Activated naive CD4-positive, alpha-beta T cell treated with anti-CD3 and anti-CD28 coated beads, Interleukin-2, amount 10 ng/mL, durations not matched to agents 7 days and 5 days (primary cell): Measurements from ENCODE around the gene ATP8B3.

ENCODE experiments used
- CTCF ChIA-PET: fragments of 350-600 bp; sonication (Branson Sonifier 250); formaldehyde crosslinking; loops from one replicate; lab custom pipeline; 2021; ENCODE audit warnings: antibody characterized with exemption; lab: Charles Lee
- DNase-seq: peaks from one replicate; pipeline ENCODE4 v3.0.0-alpha.2; 2020
- H3K27ac Mint-ChIP-seq: one replicate; pipeline ENCODE4 v1.8.0; 2021; ENCODE audit warnings: mild to moderate bottlenecking, moderate library complexity, mixed read lengths
- H3K27me3 Mint-ChIP-seq: one replicate; pipeline ENCODE4 v1.8.0; 2021; ENCODE audit warnings: mild to moderate bottlenecking, mixed read lengths
- H3K36me3 Mint-ChIP-seq: one replicate; pipeline ENCODE4 v1.8.0; 2021; ENCODE audit warnings: mixed read lengths
- H3K4me1 Mint-ChIP-seq: one replicate; pipeline ENCODE4 v1.8.0; 2021; ENCODE audit warnings: mixed read lengths
- H3K4me3 Mint-ChIP-seq: one replicate; pipeline ENCODE4 v1.8.0; 2021; ENCODE audit warnings: mild to moderate bottlenecking, moderate library complexity, mixed read lengths
- H3K9me3 Mint-ChIP-seq: one replicate; pipeline ENCODE4 v1.8.0; 2021; ENCODE audit warnings: mixed read lengths

Gene ATP8B3

DNA sequence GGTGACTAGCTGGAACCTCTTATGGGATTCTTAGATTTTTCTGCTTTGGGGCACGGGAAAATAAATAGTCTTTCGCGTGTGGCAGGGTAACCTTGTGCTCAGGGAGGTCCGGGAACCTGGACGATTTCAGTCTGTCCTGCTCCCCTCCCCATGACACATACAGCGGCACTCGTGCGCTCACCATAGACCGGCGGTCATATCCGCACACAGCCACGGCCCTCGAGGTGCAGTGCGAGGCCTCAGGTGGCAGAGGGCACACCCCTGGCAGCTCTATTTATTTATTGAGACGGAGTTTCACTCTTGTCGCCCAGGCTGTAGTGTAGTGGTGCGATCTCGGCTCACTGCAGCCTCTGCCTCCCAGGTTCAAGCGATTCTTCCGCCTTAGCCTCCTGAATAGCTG, 55.8 kb downstream of the ATP8B3 start:
- peak overlapping the region; percentile 69 for H3K27ac Mint-ChIP-seq
- H3K9me3 Mint-ChIP-seq = no peaks in the 10 kb centered on the region
- DNase-seq = no peak
- peaks cover 91% of the 10 kb centered on the region for H3K27me3 Mint-ChIP-seq
- CTCF ChIA-PET = no interaction called here
- no peak overlapping the region for H3K4me3 Mint-ChIP-seq
- H3K4me1 Mint-ChIP-seq = peaks cover 6% of the 10 kb centered on the region
- no peaks in the 10 kb centered on the region for H3K36me3 Mint-ChIP-seq

DNA sequence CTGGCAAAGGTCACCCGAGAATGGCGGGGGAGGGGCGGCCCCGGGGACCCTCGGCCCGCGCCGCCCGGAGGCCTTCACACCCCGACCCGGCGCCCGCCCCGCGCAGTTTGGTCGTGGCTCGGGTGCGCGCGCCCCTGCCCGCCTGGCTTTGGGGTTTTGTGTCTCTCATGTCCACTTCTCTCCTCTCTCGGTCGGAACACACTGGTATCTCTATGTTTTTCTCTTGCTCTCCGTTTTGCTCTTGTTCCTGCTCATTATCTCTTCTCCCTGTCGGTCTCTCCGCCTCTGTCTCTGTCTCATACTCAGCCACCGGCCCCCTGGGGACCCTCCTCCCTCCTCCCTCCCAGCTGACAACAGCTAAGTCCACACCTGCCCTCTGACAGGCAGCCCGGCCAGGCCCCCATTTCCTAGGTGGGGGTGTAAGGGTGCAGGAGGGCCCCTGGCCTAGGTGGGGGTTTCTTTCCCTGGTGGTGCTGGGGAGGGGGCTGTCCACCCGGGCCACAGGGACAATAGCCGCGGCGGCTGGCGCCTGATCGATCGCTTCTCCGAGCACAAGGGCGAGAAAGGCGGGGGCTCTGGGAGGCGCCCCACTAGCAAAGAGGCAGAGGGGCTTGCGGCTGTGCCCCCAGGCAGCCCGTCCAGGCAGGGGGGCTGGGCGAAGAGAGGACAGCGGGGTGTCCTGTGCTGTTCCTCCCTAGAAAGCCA, 56.5 kb downstream of the ATP8B3 start:
- Mint-ChIP-seq H3K27me3 (peaks cover 91% of the 10 kb centered on the region), H3K9me3 (no peaks in the 10 kb centered on the region), H3K36me3 (no peaks in the 10 kb centered on the region), H3K27ac (peak overlapping the region; percentile 53), H3K4me1 (peaks cover 8% of the 10 kb centered on the region), H3K4me3 (peak overlapping the region; percentile 30)
- no peak for DNase-seq
- CTCF ChIA-PET = no interaction called here

- H3K4me3 Mint-ChIP-seq = no peak overlapping the region
- H3K9me3 Mint-ChIP-seq = no peaks in the 10 kb centered on the region
- CTCF ChIA-PET = interaction anchor here (0.9 kb wide), 1 partner anchor 10 kb away, joined by 4 read pairs; no protein-coding TSS in a partner anchor
- peak; percentile 52 for DNase-seq
- peaks cover 91% of the 10 kb centered on the region for H3K27me3 Mint-ChIP-seq
- H3K27ac Mint-ChIP-seq = peak overlapping the region; percentile 81
- H3K36me3 Mint-ChIP-seq = no peaks in the 10 kb centered on the region
- H3K4me1 Mint-ChIP-seq = peaks cover 12% of the 10 kb centered on the region
Measured at GRCh38 chr19:1754636-1755466, 57.2 kb downstream of the ATP8B3 start.

- peaks cover 13% of the 10 kb centered on the region for H3K4me1 Mint-ChIP-seq
- H3K27me3 Mint-ChIP-seq = peaks cover 91% of the 10 kb centered on the region
- CTCF ChIA-PET = interaction anchor here (0.9 kb wide), 1 partner anchor 11 kb away, joined by 4 read pairs; no protein-coding TSS in a partner anchor
- no peaks in the 10 kb centered on the region for H3K9me3 Mint-ChIP-seq
- DNase-seq = no peak
- H3K27ac Mint-ChIP-seq = no peak overlapping the region
- no peaks in the 10 kb centered on the region for H3K36me3 Mint-ChIP-seq
- no peak overlapping the region for H3K4me3 Mint-ChIP-seq
Measured at GRCh38 chr19:1754018-1754635, 57.9 kb downstream of the ATP8B3 start.

GRCh38 chr19:1752757-1753728, 59.0 kb downstream of the ATP8B3 start, which contains the start of gene ONECUT3:
ONECUT3 (plus strand) TSS chr19:1753506; CDS start chr19:1753663, 157 bp downstream.
- Mint-ChIP-seq H3K36me3 (no peaks in the 10 kb centered on the region), H3K27me3 (peaks cover 91% of the 10 kb centered on the region), H3K27ac (peak within 1 kb of the TSS; percentile 37), H3K4me1 (peaks cover 14% of the 10 kb centered on the region), H3K4me3 (peak within 1 kb of the TSS; percentile 31), H3K9me3 (no peaks in the 10 kb centered on the region)
- no peak for DNase-seq
- CTCF ChIA-PET = no interaction called here

GRCh38 chr19:1752009-1752756, 59.9 kb downstream of the ATP8B3 start:
- CTCF ChIA-PET = no interaction called here
- no peak overlapping the region for H3K4me3 Mint-ChIP-seq
- peaks cover 19% of the 10 kb centered on the region for H3K4me1 Mint-ChIP-seq
- no peaks in the 10 kb centered on the region for H3K9me3 Mint-ChIP-seq
- no peak overlapping the region for H3K27ac Mint-ChIP-seq
- H3K27me3 Mint-ChIP-seq = peaks cover 91% of the 10 kb centered on the region
- H3K36me3 Mint-ChIP-seq = no peaks in the 10 kb centered on the region
- DNase-seq = no peak

GRCh38 chr19:1751367-1752008, 60.6 kb downstream of the ATP8B3 start:
- DNase-seq = no peak
- Mint-ChIP-seq H3K36me3 (no peaks in the 10 kb centered on the region), H3K9me3 (no peaks in the 10 kb centered on the region), H3K27me3 (peaks cover 91% of the 10 kb centered on the region), H3K4me3 (no peak overlapping the region), H3K4me1 (peaks cover 23% of the 10 kb centered on the region), H3K27ac (peak overlapping the region; percentile 58)
- CTCF ChIA-PET = no interaction called here

- CTCF ChIA-PET = no interaction called here
- Mint-ChIP-seq H3K36me3 (no peaks in the 10 kb centered on the region), H3K27me3 (peaks cover 89% of the 10 kb centered on the region), H3K27ac (peak overlapping the region; percentile 68), H3K9me3 (no peaks in the 10 kb centered on the region), H3K4me1 (peaks cover 21% of the 10 kb centered on the region), H3K4me3 (no peak overlapping the region)
- no peak for DNase-seq
Measured at GRCh38 chr19:1750343-1751021, 61.6 kb downstream of the ATP8B3 start.

DNA sequence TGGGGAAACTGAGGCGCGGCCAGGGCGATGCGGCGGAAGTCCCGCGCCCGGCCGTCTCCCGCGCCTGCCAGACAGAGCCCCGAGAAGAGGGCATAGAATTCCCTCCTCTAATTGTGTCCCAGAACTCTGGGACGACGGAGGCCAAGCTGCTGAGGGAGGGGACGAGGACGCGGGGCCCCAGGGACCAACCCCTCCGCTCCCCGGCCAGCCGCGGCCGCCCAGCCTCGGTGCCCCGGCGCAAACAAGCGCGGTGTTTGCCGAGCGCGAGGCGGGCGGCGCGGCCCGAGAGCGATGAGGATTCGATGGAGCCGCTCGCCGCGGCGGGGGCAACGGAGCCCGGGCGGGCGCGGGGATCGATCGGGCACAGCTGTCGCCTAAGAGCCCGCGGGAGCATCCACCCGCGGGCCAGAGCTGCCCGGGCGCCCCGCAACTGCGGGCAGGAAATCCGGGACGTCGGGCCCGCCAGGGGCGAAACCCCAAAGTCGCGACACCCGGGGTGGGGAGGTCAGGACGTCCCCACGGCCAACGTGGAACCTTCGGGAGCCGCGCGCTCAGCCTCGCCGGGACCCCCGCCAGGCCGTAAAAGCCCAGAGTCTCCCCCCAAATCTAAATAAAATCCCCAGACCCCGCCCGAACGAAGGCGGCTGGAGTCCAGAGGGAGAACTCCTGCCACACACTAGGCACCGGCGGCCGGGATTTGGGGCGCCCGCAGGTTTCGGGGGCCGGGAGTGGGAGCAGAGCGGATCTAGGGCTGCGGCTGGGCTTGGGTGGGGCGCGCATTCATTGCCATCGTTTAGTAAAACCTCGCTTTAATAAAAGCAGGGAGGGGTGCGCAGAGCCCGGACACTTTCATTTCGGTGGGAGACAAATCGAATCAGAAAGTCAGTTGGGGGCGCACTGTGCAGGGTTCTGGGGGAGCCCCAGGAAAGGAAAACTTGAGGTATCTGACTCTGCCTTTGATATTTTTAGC, 62.4 kb downstream of the ATP8B3 start:
- H3K4me1 Mint-ChIP-seq = peaks cover 20% of the 10 kb centered on the region
- H3K36me3 Mint-ChIP-seq = no peaks in the 10 kb centered on the region
- H3K4me3 Mint-ChIP-seq = no peak overlapping the region
- CTCF ChIA-PET = no interaction called here
- peaks cover 89% of the 10 kb centered on the region for H3K27me3 Mint-ChIP-seq
- no peak for DNase-seq
- peak overlapping the region; percentile 68 for H3K27ac Mint-ChIP-seq
- H3K9me3 Mint-ChIP-seq = no peaks in the 10 kb centered on the region

DNA sequence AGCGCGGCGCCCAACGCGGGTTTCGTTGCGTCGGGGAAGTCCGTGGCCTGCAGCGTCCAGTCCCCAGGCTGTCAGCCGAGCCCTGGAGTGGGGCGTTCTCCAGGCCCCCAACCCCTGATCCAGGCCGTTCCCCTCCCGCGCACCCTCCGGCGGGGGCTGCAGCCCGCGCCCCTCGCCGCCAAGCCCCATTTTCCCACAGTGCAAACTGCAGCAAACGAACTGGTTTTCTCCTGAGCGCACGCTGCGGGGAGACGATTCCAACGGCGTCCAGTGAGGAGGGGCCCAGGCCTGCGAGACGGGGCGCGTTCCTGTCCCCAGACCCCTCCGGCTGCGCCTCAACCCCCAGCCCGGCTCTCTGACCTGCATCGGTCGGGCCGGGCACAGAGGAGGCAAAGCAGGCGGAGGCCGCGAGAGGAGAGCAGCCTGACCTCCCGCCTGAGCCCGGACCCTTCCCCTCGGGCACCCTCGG, 63.2 kb downstream of the ATP8B3 start:
- Mint-ChIP-seq H3K9me3 (no peaks in the 10 kb centered on the region), H3K27ac (no peak overlapping the region), H3K36me3 (no peaks in the 10 kb centered on the region), H3K4me3 (no peak overlapping the region), H3K27me3 (peaks cover 93% of the 10 kb centered on the region), H3K4me1 (peaks cover 20% of the 10 kb centered on the region)
- DNase-seq = no peak
- CTCF ChIA-PET = no interaction called here

DNA sequence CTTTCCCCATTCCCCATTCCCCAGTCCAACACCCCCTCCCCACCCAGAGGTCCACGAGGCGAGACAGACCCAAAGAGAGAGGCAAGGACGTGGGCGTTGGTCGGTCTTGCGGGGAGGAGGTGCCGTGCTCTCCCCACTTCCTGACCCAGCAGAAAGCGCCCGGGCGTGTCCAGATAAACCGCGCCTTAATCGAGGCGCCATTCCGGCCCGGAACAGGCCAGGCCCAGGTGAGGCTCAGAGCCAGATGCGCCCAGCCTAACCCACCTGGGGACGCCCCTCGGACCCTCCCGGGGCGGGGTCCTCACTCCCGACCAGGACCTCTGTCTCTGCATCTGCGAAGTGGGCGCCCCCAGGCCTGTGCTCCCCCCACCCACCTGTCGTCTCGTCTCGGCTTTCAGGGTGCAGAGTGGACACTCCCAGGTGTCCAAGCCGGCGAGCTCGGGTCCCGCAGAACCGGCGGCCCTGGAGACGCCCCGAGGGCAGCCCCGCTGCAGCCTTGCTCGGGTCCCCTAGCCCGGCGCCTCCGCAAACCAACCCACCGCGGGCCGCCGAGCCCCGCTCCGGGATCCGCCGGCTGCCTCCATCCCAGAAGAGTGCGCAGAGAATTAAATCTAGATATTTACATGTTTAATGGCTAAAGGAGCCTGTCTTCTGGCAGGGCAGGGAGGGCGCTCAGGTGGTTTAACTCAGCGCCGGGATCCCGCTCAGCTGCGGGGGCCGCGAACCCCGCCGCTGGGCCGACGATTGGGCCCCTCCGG, 63.8 kb downstream of the ATP8B3 start:
- no peak overlapping the region for H3K27ac Mint-ChIP-seq
- no peaks in the 10 kb centered on the region for H3K36me3 Mint-ChIP-seq
- DNase-seq = peak; percentile 41
- CTCF ChIA-PET = no interaction called here
- H3K27me3 Mint-ChIP-seq = peaks cover 96% of the 10 kb centered on the region
- H3K4me3 Mint-ChIP-seq = peak overlapping the region; percentile 43
- no peaks in the 10 kb centered on the region for H3K9me3 Mint-ChIP-seq
- peaks cover 20% of the 10 kb centered on the region for H3K4me1 Mint-ChIP-seq
